Endothelial cell (in vitro differentiated cells): ENCODE results near the gene ILDR1. TPM values are rescaled to one million over a fixed set of nuclear protein-coding genes. Genes with fewer than 3 reads are reported as not detected.

Experiments
- DNase-seq: peaks from one replicate; pipeline ENCODE4 v3.0.0; 2021; ENCODE audit warnings: low spot score
- H3K27ac Mint-ChIP-seq: one replicate; pipeline ENCODE4 v1.8.0; 2021; ENCODE audit warnings: mixed read lengths, inconsistent platforms; ENCODE audit not compliant: unreplicated experiment
- H3K27me3 Mint-ChIP-seq: one replicate; pipeline ENCODE4 v1.8.0; 2021; ENCODE audit warnings: mild to moderate bottlenecking, moderate library complexity, mixed read lengths, inconsistent platforms; ENCODE audit not compliant: unreplicated experiment
- H3K36me3 Mint-ChIP-seq: one replicate; pipeline ENCODE4 v1.8.0; 2021; ENCODE audit warnings: mild to moderate bottlenecking, low read depth, mixed read lengths, inconsistent platforms; ENCODE audit not compliant: unreplicated experiment
- H3K4me1 Mint-ChIP-seq: one replicate; pipeline ENCODE4 v1.8.0; 2021; ENCODE audit warnings: mild to moderate bottlenecking, mixed read lengths, inconsistent platforms; ENCODE audit not compliant: unreplicated experiment
- H3K4me3 Mint-ChIP-seq: one replicate; pipeline ENCODE4 v1.8.0; 2021; ENCODE audit warnings: mild to moderate bottlenecking, mixed read lengths, inconsistent platforms; ENCODE audit not compliant: unreplicated experiment
- H3K9me3 Mint-ChIP-seq: one replicate; pipeline ENCODE4 v1.8.0; 2021; ENCODE audit warnings: mixed read lengths, inconsistent platforms; ENCODE audit not compliant: unreplicated experiment
- CTCF ChIP-seq: fragments of 200-600 bp; sonication (generic); IDR thresholded peaks from one replicate; pipeline ENCODE4 v1.5.0; 2021; ENCODE audit warnings: antibody characterized with exemption; ENCODE audit not compliant: unreplicated experiment
- total RNA-seq: library from RNA; stranded (reverse); fragmentation: NEBNext Ultra II Directional; extraction: Animal tissue kit (Norgen Biotek cat#: 25700); gene quantifications from one replicate; pipeline ENCODE4 v1.2.1, GENCODE V29; 2021; ENCODE audit not compliant: unreplicated experiment

The ILDR1 gene
- total RNA-seq, 1 donor from 2014 or later, result not detected

- Mint-ChIP-seq H3K4me3 (no peak overlapping the region), H3K4me1 (peaks cover 5% of the 10 kb centered on the region), H3K36me3 (no peaks in the 10 kb centered on the region), H3K9me3 (no peaks in the 10 kb centered on the region), H3K27me3 (peaks cover 2% of the 10 kb centered on the region), H3K27ac (no peak overlapping the region)
- no peak for TF ChIP-seq CTCF
- DNase-seq, result no peak
Observed at GRCh38 chr3:122019493-122019892, 2.6 kb downstream of the ILDR1 start.

GRCh38 chr3:122014741-122015140 is 7.3 kb downstream of the ILDR1 start:
- TF ChIP-seq CTCF, result no peak
- Mint-ChIP-seq H3K27ac (no peak overlapping the region), H3K36me3 (no peaks in the 10 kb centered on the region), H3K27me3 (peaks cover 1% of the 10 kb centered on the region), H3K4me3 (no peak overlapping the region), H3K4me1 (peaks cover 5% of the 10 kb centered on the region), H3K9me3 (no peaks in the 10 kb centered on the region)
- DNase-seq, result no peak

GRCh38 chr3:122013448-122013925 is 8.6 kb downstream of the ILDR1 start:
- Mint-ChIP-seq H3K27ac (no peak overlapping the region), H3K4me3 (no peak overlapping the region), H3K9me3 (no peaks in the 10 kb centered on the region), H3K36me3 (no peaks in the 10 kb centered on the region), H3K4me1 (peaks cover 6% of the 10 kb centered on the region), H3K27me3 (peaks cover 1% of the 10 kb centered on the region)
- TF ChIP-seq CTCF, result no peak
- no peak for DNase-seq

- Mint-ChIP-seq H3K36me3 (no peaks in the 10 kb centered on the region), H3K4me3 (no peak overlapping the region), H3K9me3 (no peaks in the 10 kb centered on the region), H3K4me1 (peaks cover 6% of the 10 kb centered on the region), H3K27ac (no peak overlapping the region), H3K27me3 (peaks cover 1% of the 10 kb centered on the region)
- DNase-seq, result no peak
- TF ChIP-seq CTCF, result no peak
Observed at GRCh38 chr3:122012821-122013220, 9.2 kb downstream of the ILDR1 start.

- no peaks in the 10 kb centered on the region for H3K9me3 Mint-ChIP-seq
- H3K4me1 Mint-ChIP-seq, result peaks cover 6% of the 10 kb centered on the region
- peaks cover 1% of the 10 kb centered on the region for H3K27me3 Mint-ChIP-seq
- DNase-seq, result no peak
- no peak overlapping the region for H3K27ac Mint-ChIP-seq
- no peak for TF ChIP-seq CTCF
- H3K36me3 Mint-ChIP-seq, result no peaks in the 10 kb centered on the region
- H3K4me3 Mint-ChIP-seq, result no peak overlapping the region
Observed at GRCh38 chr3:122011396-122011795, 10.7 kb downstream of the ILDR1 start.
